Iris pigment epithelial cell (primary cell): ENCODE results near the gene SCNN1A.

Source experiments
- DNase-seq: peaks from one replicate; pipeline ENCODE4 v3.0.0-alpha.2; 2011; ENCODE audit warnings: low read depth

SCNN1A gene

GRCh38 chr12:6375269-6376078 is at the start of gene SCNN1A:
SCNN1A (minus strand) TSS chr12:6375563; CDS start chr12:6374783, 780 bp downstream.
- DNase-seq = no peak

GRCh38 chr12:6424866-6425265 is 49.5 kb upstream of the SCNN1A start:
- DNase-seq = no peak

- no peak for DNase-seq
These were observed 48.6 kb upstream of the SCNN1A start for GRCh38 chr12:6424008-6424347.

- DNase-seq = peak; percentile 91
These were observed 48.1 kb upstream of the SCNN1A start for GRCh38 chr12:6423267-6424007.

GRCh38 chr12:6420364-6420763 is 45.0 kb upstream of the SCNN1A start:
- DNase-seq = no peak

GRCh38 chr12:6418796-6419195 is 43.4 kb upstream of the SCNN1A start:
- DNase-seq = no peak

- peak; percentile 26 for DNase-seq
These were observed 41.2 kb upstream of the SCNN1A start for GRCh38 chr12:6416596-6416995.

GRCh38 chr12:6407236-6407954 is 32.0 kb upstream of the SCNN1A start:
- DNase-seq = no peak

- DNase-seq = no peak
These were observed 30.6 kb upstream of the SCNN1A start for GRCh38 chr12:6405963-6406362.

GRCh38 chr12:6404390-6404789 is 29.0 kb upstream of the SCNN1A start:
- no peak for DNase-seq

- no peak for DNase-seq
These were observed 24.7 kb upstream of the SCNN1A start for GRCh38 chr12:6399884-6400644.

GRCh38 chr12:6396031-6396430 is 20.7 kb upstream of the SCNN1A start:
- no peak for DNase-seq

- DNase-seq = no peak
These were observed 19.0 kb upstream of the SCNN1A start for GRCh38 chr12:6394398-6394797.

- no peak for DNase-seq
These were observed 17.7 kb upstream of the SCNN1A start for GRCh38 chr12:6393109-6393508.

GRCh38 chr12:6392504-6392903 is 17.1 kb upstream of the SCNN1A start:
- DNase-seq = no peak

- DNase-seq = no peak
These were observed 15.7 kb upstream of the SCNN1A start for GRCh38 chr12:6391013-6391412.

GRCh38 chr12:6390084-6390799 is 14.9 kb upstream of the SCNN1A start:
- DNase-seq = no peak

GRCh38 chr12:6387541-6387940 is 12.2 kb upstream of the SCNN1A start:
- no peak for DNase-seq

- DNase-seq = no peak
These were observed 11.1 kb upstream of the SCNN1A start for GRCh38 chr12:6386491-6386890.

- DNase-seq = no peak
These were observed 10.7 kb upstream of the SCNN1A start for GRCh38 chr12:6386038-6386437.
